Testis (tissue), 3 donors: Measurements from ENCODE around the gene NXPH4. TPM values are rescaled to one million over a fixed set of nuclear protein-coding genes. Genes with fewer than 3 reads are reported as not detected.

Source experiments
- DNase-seq: peaks from one replicate; pipeline ENCODE4 v3.0.0-alpha.2; 2019
- H3K27ac ChIP-seq, 2 donors: fragments of 200-600 bp; sonication (generic); one replicate each; pipeline ENCODE4 v1.5.1; 2019
- H3K27me3 ChIP-seq: fragments of 200-600 bp; sonication (generic); one replicate; pipeline ENCODE4 v1.5.1; 2019
- H3K36me3 ChIP-seq: fragments of 200-600 bp; sonication (generic); one replicate; pipeline ENCODE4 v1.5.1; 2017; ENCODE audit warnings: low read depth; ENCODE audit errors: missing control alignments
- H3K4me1 ChIP-seq: fragments of 200-600 bp; sonication (generic); one replicate; pipeline ENCODE4 v1.5.1; 2019
- H3K4me3 ChIP-seq, 2 donors: fragments of 200-600 bp; sonication (generic); one replicate each; pipeline ENCODE4 v1.5.1; 2017 to 2019
- H3K9me3 ChIP-seq: fragments of 200-600 bp; sonication (generic); one replicate; pipeline ENCODE4 v1.5.1; 2017
- CTCF ChIP-seq, 3 experiments: fragments of 450-650 bp in 2 of 3; fragments of 200-600 bp in 1 of 3; sonication (generic) in 1 of 3; IDR thresholded peaks; one replicate each; pipeline ENCODE4 v1.5.1; 2016 to 2019; ENCODE audit warnings: antibody characterized with exemption in 3 of 3, mild to moderate bottlenecking in 2 of 3, moderate library complexity in 1 of 3
- POLR2A ChIP-seq: fragments of 450-650 bp; IDR thresholded peaks from one replicate; pipeline ENCODE4 v1.6.1; 2017; ENCODE audit warnings: antibody characterized with exemption, mild to moderate bottlenecking, moderate library complexity
- WGBS, 2 donors: methylation state at CpG; one replicate each; pipeline ENCODE4 v1.1.5; 2018; 5-methylcytosine and 5-hydroxymethylcytosine counted together
- intact Hi-C: fragments of 100-400 bp; cut with DNase I; formaldehyde crosslinking; loops from one replicate; pipeline ENCODE4 v1.15.1; 2023; ENCODE audit warnings: low total_unique reads
- polyA plus RNA-seq: library from polyadenylated mRNA; stranded (reverse); fragments of 350-450 nt; fragmentation: Illumina TruSeq; extraction: RNeasy Lipid Tissue Mini Kit (QIAGEN cat#74804); gene quantifications from one replicate; pipeline ENCODE4 v1.2.3, GENCODE V29; 2014; ENCODE audit warnings: low read depth, low replicate concordance; ENCODE audit not compliant: insufficient read depth
- total RNA-seq, 2 donors: library from RNA; depleted of rRNA; stranded (reverse); fragments of >200 nt; gene quantifications; one replicate each; pipeline ENCODE4 v1.2.3, GENCODE V29; 2016

NXPH4 gene
- total and polyA plus RNA-seq, 3 donors from 2014 or later = 1.8 to 7.7 (median 7.5) TPM

- peaks cover 4% of the 10 kb centered on the region for H3K36me3 ChIP-seq
- H3K27me3 ChIP-seq = no peaks in the 10 kb centered on the region
- 72 to 80% methylated on average over 6 to 12 of the region's 15 CpGs for WGBS, 2 donors
- no peaks in the 10 kb centered on the region for H3K4me1 ChIP-seq
- TF ChIP-seq CTCF (IDR thresholded peaks at IDR 0.05) = no peak
- no peak overlapping the region for H3K27ac ChIP-seq
- intact Hi-C loops = no loop called here
- H3K4me3 ChIP-seq = no peak overlapping the region
- no peak for DNase-seq
- H3K9me3 ChIP-seq = no peaks in the 10 kb centered on the region
Observed at GRCh38 chr12:57199191-57199590, 17.4 kb upstream of the NXPH4 start.

GRCh38 chr12:57200497-57200896 is 16.1 kb upstream of the NXPH4 start:
- intact Hi-C loops = no loop called here
- H3K4me1 ChIP-seq = no peaks in the 10 kb centered on the region
- H3K27me3 ChIP-seq = no peaks in the 10 kb centered on the region
- no peak overlapping the region for H3K27ac ChIP-seq
- no peak overlapping the region for H3K4me3 ChIP-seq
- DNase-seq = no peak
- H3K9me3 ChIP-seq = no peaks in the 10 kb centered on the region
- WGBS, 2 donors = 82 to 87% methylated on average over 8 to 14 of the region's 15 CpGs
- TF ChIP-seq POLR2A (no peak), CTCF (IDR thresholded peaks at IDR 0.05) (no peak)
- peaks cover 4% of the 10 kb centered on the region for H3K36me3 ChIP-seq

GRCh38 chr12:57201219-57201618 is 15.4 kb upstream of the NXPH4 start:
- Histone ChIP-seq H3K4me1 (no peaks in the 10 kb centered on the region), H3K27ac (no peak overlapping the region), H3K36me3 (peaks cover 4% of the 10 kb centered on the region), H3K27me3 (no peaks in the 10 kb centered on the region), H3K4me3 (no peak overlapping the region), H3K9me3 (no peaks in the 10 kb centered on the region)
- intact Hi-C loops = no loop called here
- no peak for DNase-seq
- WGBS, 2 donors = 69 to 77% methylated on average over 7 to 8 of the region's 8 CpGs
- TF ChIP-seq CTCF (IDR thresholded peaks at IDR 0.05) (no peak), POLR2A (no peak)

GRCh38 chr12:57201631-57202030 is 15.0 kb upstream of the NXPH4 start:
- intact Hi-C loops = no loop called here
- no peak for DNase-seq
- peaks cover 4% of the 10 kb centered on the region for H3K36me3 ChIP-seq
- H3K9me3 ChIP-seq = no peaks in the 10 kb centered on the region
- WGBS, 2 donors = 85 to 88% methylated on average over 12 to 16 of the region's 16 CpGs
- H3K27ac ChIP-seq = no peak overlapping the region
- no peaks in the 10 kb centered on the region for H3K27me3 ChIP-seq
- TF ChIP-seq POLR2A (no peak), CTCF (IDR thresholded peaks at IDR 0.05) (no peak)
- no peak overlapping the region for H3K4me3 ChIP-seq
- no peaks in the 10 kb centered on the region for H3K4me1 ChIP-seq

GRCh38 chr12:57202321-57202720 is 14.3 kb upstream of the NXPH4 start:
- intact Hi-C loops = no loop called here
- no peak overlapping the region for H3K27ac ChIP-seq
- H3K4me3 ChIP-seq = no peak overlapping the region
- no peaks in the 10 kb centered on the region for H3K27me3 ChIP-seq
- no peaks in the 10 kb centered on the region for H3K4me1 ChIP-seq
- WGBS, 2 donors = 84 to 88% methylated on average over 15 to 19 of the region's 19 CpGs
- peaks cover 4% of the 10 kb centered on the region for H3K36me3 ChIP-seq
- TF ChIP-seq CTCF (IDR thresholded peaks at IDR 0.05) = no peak
- no peak for TF ChIP-seq POLR2A
- H3K9me3 ChIP-seq = no peaks in the 10 kb centered on the region
- no peak for DNase-seq
